ACHN (cell line): ENCODE measurements around the gene ACSS2.

ENCODE experiments used
- DNase-seq: peaks from one replicate; pipeline ENCODE4 v3.0.0-alpha.2; 2015
- in situ Hi-C: cut with HindIII; loops from 2 replicates; pipeline ENCODE4 v1.10.0; 2017; ENCODE audit warnings: low sequenced_read_pairs, low pct_ligation_motif_present, low pct_unique_long_range_greater_than_20kb

ACSS2 gene

GRCh38 chr20:34964486-34964885 is 88.1 kb downstream of the ACSS2 start:
- in situ Hi-C loops, result no loop called here

GRCh38 chr20:34965051-34965450 is 88.6 kb downstream of the ACSS2 start:
- no peak for DNase-seq
- in situ Hi-C loops, result no loop called here

More at GRCh38 chr20:34964486-34964885, 88.1 kb downstream of the ACSS2 start:
- DNase-seq, result no peak

- DNase-seq, result no peak
- in situ Hi-C loops, result no loop called here
Observed at GRCh38 chr20:34967421-34967820, 91.0 kb downstream of the ACSS2 start.

GRCh38 chr20:34968042-34968775 is 91.8 kb downstream of the ACSS2 start:
- in situ Hi-C loops, result no loop called here
- DNase-seq, result no peak

GRCh38 chr20:34970193-34970840 is 93.9 kb downstream of the ACSS2 start:
- in situ Hi-C loops, result no loop called here
- DNase-seq, result no peak

GRCh38 chr20:34970846-34971560 is 94.6 kb downstream of the ACSS2 start:
- in situ Hi-C loops, result no loop called here
- DNase-seq, result no peak

- in situ Hi-C loops, result no loop called here
- DNase-seq, result no peak
Observed at GRCh38 chr20:34971561-34972235, 95.3 kb downstream of the ACSS2 start.

- in situ Hi-C loops, result no loop called here
- DNase-seq, result no peak
Observed at GRCh38 chr20:34974246-34974645, 97.8 kb downstream of the ACSS2 start.

- in situ Hi-C loops, result no loop called here
- DNase-seq, result no peak
Observed at GRCh38 chr20:34976286-34976685, 99.9 kb downstream of the ACSS2 start.
